HFF-Myc (cell line): ENCODE results near the gene FERMT2.

Source experiments
- DNase-seq: peaks from one replicate; pipeline ENCODE4 v3.0.0-alpha.2; 2011; ENCODE audit warnings: low read depth; ENCODE audit errors: extremely low read depth
- H3K4me3 ChIP-seq: replicated peaks from 2 replicates; pipeline ENCODE4 v1.5.1; 2011; ENCODE audit warnings: low read depth, mild to moderate bottlenecking, control low read depth, low read length
- TF ChIP-seq, protein P1 (sequence below): IDR thresholded peaks from 2 replicates; pipeline ENCODE4 v1.5.1; 2012; ENCODE audit warnings: mild to moderate bottlenecking, low read depth, low read length, control low read depth; ENCODE audit errors: missing control alignments

Gene FERMT2

DNA sequence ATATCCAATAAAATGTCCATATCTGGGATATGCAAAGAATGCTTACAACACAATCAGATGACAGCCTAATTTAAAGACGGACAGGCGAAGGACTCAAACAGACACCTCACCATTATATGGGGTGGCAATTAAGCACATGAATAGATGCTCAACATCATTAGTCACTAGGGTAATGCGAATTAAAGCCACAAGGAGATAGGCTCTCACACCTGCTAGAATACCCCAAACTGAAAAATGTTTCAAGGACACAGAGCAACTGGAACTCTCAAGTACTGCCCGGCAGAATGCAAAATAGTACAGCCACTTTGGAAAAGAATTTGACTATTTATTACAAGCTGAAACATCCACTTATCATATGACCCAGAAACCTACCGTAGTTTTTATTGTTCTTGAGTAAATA, 42.9 kb downstream of the FERMT2 start:
- DNase-seq = no peak
- H3K4me3 ChIP-seq = no peak overlapping the region
- TF ChIP-seq, protein P1, sequence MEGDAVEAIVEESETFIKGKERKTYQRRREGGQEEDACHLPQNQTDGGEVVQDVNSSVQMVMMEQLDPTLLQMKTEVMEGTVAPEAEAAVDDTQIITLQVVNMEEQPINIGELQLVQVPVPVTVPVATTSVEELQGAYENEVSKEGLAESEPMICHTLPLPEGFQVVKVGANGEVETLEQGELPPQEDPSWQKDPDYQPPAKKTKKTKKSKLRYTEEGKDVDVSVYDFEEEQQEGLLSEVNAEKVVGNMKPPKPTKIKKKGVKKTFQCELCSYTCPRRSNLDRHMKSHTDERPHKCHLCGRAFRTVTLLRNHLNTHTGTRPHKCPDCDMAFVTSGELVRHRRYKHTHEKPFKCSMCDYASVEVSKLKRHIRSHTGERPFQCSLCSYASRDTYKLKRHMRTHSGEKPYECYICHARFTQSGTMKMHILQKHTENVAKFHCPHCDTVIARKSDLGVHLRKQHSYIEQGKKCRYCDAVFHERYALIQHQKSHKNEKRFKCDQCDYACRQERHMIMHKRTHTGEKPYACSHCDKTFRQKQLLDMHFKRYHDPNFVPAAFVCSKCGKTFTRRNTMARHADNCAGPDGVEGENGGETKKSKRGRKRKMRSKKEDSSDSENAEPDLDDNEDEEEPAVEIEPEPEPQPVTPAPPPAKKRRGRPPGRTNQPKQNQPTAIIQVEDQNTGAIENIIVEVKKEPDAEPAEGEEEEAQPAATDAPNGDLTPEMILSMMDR = no peak

DNA sequence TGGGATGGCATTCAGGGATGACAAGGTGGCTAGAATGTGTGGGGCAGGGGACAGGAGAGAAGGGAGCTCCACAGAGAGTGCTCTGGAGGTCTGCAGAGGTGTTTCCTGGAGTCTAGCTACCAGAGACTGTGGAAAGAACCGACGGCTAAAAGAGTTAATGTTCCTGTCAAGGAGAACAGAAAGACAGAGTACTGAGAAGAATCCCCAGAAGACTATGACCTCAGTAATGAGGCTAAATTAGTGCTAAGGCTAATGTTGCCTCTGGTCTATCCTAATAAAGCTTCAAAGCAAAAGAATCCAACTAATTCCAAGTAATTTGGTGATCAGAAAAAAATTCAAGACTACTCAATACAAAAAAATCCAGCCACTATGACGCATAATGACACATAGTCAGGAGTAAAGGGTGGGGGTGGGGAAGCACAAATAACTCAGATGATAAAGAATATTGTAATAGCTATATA, 44.7 kb downstream of the FERMT2 start:
- TF ChIP-seq, protein P1 = no peak
- peak; percentile 58 for DNase-seq
- H3K4me3 ChIP-seq = 0 out of 2 replicates have a peak overlapping the region, but pooled peaks have one; percentile 8

- H3K4me3 ChIP-seq = no peak overlapping the region
- DNase-seq = no peak
Measured at GRCh38 chr14:52902971-52903619, 47.8 kb downstream of the FERMT2 start.

DNA sequence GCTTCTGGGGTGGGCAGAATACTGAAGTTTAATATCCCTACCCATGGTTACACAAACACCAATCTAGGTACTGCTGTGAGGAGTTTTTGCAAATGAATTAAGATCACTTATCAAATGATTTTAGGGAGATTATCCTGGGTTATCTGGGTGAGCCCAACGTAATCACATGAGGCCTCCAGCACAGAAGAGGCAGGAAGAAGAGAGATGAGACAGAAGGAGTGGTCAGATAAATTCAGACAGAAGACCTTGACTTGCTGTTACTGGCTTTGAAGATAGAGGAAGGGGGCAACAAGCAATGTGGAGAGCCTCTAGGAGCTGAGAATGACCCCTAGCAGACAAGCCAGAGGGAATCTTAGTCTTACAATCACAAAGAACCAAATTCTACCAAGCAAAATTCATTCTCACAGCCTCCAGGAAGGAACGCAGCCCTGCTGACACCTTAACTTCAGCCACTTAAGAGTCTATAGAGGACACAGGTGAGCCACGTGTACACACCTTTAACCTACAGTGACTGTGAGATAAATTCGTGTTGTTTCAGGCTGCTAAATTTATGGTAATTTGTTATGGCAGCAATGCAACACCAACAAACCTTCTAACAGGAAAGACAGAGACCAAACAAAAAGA, 49.4 kb downstream of the FERMT2 start:
- DNase-seq = no peak
- TF ChIP-seq, protein P1 = no peak
- no peak overlapping the region for H3K4me3 ChIP-seq

More at GRCh38 chr14:52902971-52903619, 47.8 kb downstream of the FERMT2 start:
- TF ChIP-seq, protein P1 = no peak

GRCh38 chr14:52900731-52901130, 50.1 kb downstream of the FERMT2 start:
- TF ChIP-seq, protein P1 = no peak
- H3K4me3 ChIP-seq = no peak overlapping the region
- no peak for DNase-seq

DNA sequence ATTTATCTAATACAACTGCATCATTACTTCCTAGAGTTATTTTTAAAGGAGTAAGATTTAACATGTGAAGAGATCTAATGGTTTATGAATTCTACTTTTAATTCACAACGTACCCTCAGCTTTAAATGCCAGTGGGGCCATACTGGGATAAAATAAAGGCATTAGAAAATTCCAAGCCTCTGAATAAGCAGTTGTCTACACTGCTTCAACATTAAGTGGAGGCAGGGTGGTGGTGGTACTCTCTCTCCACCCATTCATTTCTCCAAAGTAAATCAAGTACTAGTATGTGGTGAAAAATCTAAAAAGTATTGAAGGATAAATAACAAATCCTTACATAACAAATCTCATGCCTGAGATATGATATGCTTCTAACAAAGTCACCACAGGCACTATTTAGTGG, 52.4 kb downstream of the FERMT2 start:
- no peak for DNase-seq
- TF ChIP-seq, protein P1 = no peak
- no peak overlapping the region for H3K4me3 ChIP-seq
